Liver (tissue), 3 donors: ENCODE measurements around the gene CHIT1.

Experiments used
- ATF3 ChIP-seq: IDR thresholded peaks from 2 replicates; pipeline ENCODE4 v1.6.1; 2016; ENCODE audit warnings: antibody characterized with exemption
- CTCF ChIP-seq: fragments of 150-350 bp; IDR thresholded peaks from 2 replicates; pipeline ENCODE4 v1.5.1; 2017; ENCODE audit warnings: improper control_type of control experiment, low read depth, low read length; ENCODE audit not compliant: missing input control
- EGR1 ChIP-seq, 2 donors: IDR thresholded peaks; 2 replicates each; pipeline ENCODE4 v1.6.1; 2016 to 2018; ENCODE audit warnings: antibody characterized with exemption in 2 of 2, low read depth in 2 of 2
- GABPA ChIP-seq, 2 donors: IDR thresholded peaks in 1 of 2; conservative IDR thresholded peaks in 1 of 2; 2 replicates each; pipeline ENCODE4 v1.6.1; 2016; ENCODE audit warnings: antibody characterized with exemption in 2 of 2, mild to moderate bottlenecking in 1 of 2, moderate library complexity in 1 of 2
- MAX ChIP-seq: IDR thresholded peaks from 2 replicates; pipeline ENCODE4 v1.6.1; 2016; ENCODE audit warnings: antibody characterized with exemption
- RAD21 ChIP-seq, 2 donors: IDR thresholded peaks; 2 replicates each; pipeline ENCODE4 v1.6.1; 2016; ENCODE audit warnings: antibody characterized with exemption in 2 of 2, mild to moderate bottlenecking in 2 of 2
- SP1 ChIP-seq: IDR thresholded peaks from 2 replicates; pipeline ENCODE4 v1.6.1; 2018; ENCODE audit warnings: antibody characterized with exemption, mild to moderate bottlenecking
- TAF1 ChIP-seq: conservative IDR thresholded peaks from 2 replicates; pipeline ENCODE4 v1.6.1; 2016; ENCODE audit warnings: antibody characterized with exemption, mild to moderate bottlenecking
- YY1 ChIP-seq: IDR thresholded peaks from 2 replicates; pipeline ENCODE4 v1.6.1; 2016; ENCODE audit warnings: antibody characterized with exemption, mild to moderate bottlenecking
- ZBTB33 ChIP-seq: IDR thresholded peaks from 2 replicates; pipeline ENCODE4 v1.6.1; 2016; ENCODE audit warnings: antibody characterized with exemption
- donor health status: healthy.
- donor health status: healthy.

- no peak for TF ChIP-seq TAF1
- no peak for TF ChIP-seq GABPA (IDR thresholded peaks at IDR 0.05 in 1 of 2, conservative IDR thresholded peaks at IDR 0.05 in 1 of 2)
- no peak for TF ChIP-seq CTCF
- TF ChIP-seq EGR1 (IDR thresholded peaks at IDR 0.05; ENCODE audit: low read depth in 2 of 2): no peak
- TF ChIP-seq RAD21 (IDR thresholded peaks at IDR 0.05): no peak
- no peak for TF ChIP-seq ATF3
- no peak for TF ChIP-seq SP1
- no peak for TF ChIP-seq MAX
- TF ChIP-seq ZBTB33: no peak
- no peak for TF ChIP-seq YY1
Observed at GRCh38 chr1:203184467-203184866, 45.0 kb downstream of the CHIT1 start.
